Adrenal gland (tissue), 12 donors: ENCODE results near the gene STRADB. TPM values are rescaled to one million over a fixed set of nuclear protein-coding genes. Genes with fewer than 3 reads are reported as not detected.

Source experiments
- DNase-seq, 7 donors: peaks; one replicate each; pipeline ENCODE4 v3.0.0-alpha.2; 2019 to 2020
- H3K27ac ChIP-seq, 5 donors: fragments of 200-600 bp; sonication (generic) in 4 of 5; 1 replicate in 3 of 5; 2 replicates in 2 of 5; pipeline versions ENCODE4 v1.5.1 to v1.8.0; 2016 to 2020; ENCODE audit warnings: mild to moderate bottlenecking in 1 of 5
- H3K27me3 ChIP-seq: fragments of 200-600 bp; 2 replicates; pipeline ENCODE4 v1.8.0; 2021
- H3K36me3 ChIP-seq, 2 donors: fragments of 200-600 bp; replicated peaks in 1 of 2; 1 replicate in 1 of 2; 2 replicates in 1 of 2; pipeline versions ENCODE4 v1.5.1 to v1.8.0; 2018 to 2022
- H3K4me1 ChIP-seq, 2 donors: fragments of 200-600 bp; replicated peaks in 1 of 2; 1 replicate in 1 of 2; 2 replicates in 1 of 2; pipeline versions ENCODE4 v1.5.1 to v1.8.0; 2018 to 2021
- H3K4me3 ChIP-seq, 4 donors: fragments of 200-600 bp; sonication (generic) in 3 of 4; one replicate each; pipeline ENCODE4 v1.5.1; 2016 to 2018
- H3K9me3 ChIP-seq, 3 donors: fragments of 200-600 bp; sonication (generic) in 1 of 3; replicated peaks in 1 of 3; 1 replicate in 2 of 3; 2 replicates in 1 of 3; pipeline versions ENCODE4 v1.5.1 to v1.8.0; 2016 to 2021
- CTCF ChIP-seq, 6 experiments: fragments of 450-650 bp in 4 of 6; fragments of 200-600 bp in 2 of 6; sonication (generic) in 1 of 6; IDR thresholded peaks; 1 replicate in 5 of 6; 2 replicates in 1 of 6; pipeline versions ENCODE4 v1.5.1 to v1.8.0; 2016 to 2021; ENCODE audit warnings: antibody characterized with exemption in 6 of 6, mild to moderate bottlenecking in 2 of 6, moderate library complexity in 1 of 6
- POLR2A ChIP-seq, 2 donors: fragments of 450-650 bp; IDR thresholded peaks; one replicate each; pipeline ENCODE4 v1.6.1; 2017; ENCODE audit warnings: antibody characterized with exemption in 2 of 2, mild to moderate bottlenecking in 2 of 2, moderate library complexity in 1 of 2
- WGBS, 4 donors: extraction: QIAGEN DNeasy Blood & Tissue Kit in 2 of 4; methylation state at CpG; one replicate each; pipeline versions ENCODE4 v1.1.5 to v1.1.7; 2013 to 2017; 5-methylcytosine and 5-hydroxymethylcytosine counted together
- intact Hi-C, 2 donors: fragments of 100-400 bp; cut with DNase I; formaldehyde crosslinking; loops; one replicate each; pipeline versions ENCODE4 v1.14.1 to v1.15.0; 2022 to 2023
- polyA plus RNA-seq, 3 donors: library from polyadenylated mRNA; stranded (reverse); fragments of 200-250 nt in 2 of 3; fragments of 350-450 nt in 1 of 3; fragmentation: Illumina TruSeq in 1 of 3; extraction: RNeasy Lipid Tissue Mini Kit (QIAGEN cat#74804) in 1 of 3; gene quantifications; one replicate each; pipeline ENCODE4 v1.2.3, GENCODE V29; 2013 to 2014
- total RNA-seq, 9 donors: library from RNA; depleted of rRNA in 4 of 9; stranded (reverse); fragments of >200 nt in 4 of 9; fragments of 120-200 nt in 1 of 9; fragmentation: NEBNext Ultra II Directional in 1 of 9; extraction: Animal tissue kit (Norgen Biotek cat#: 25700) in 1 of 9; gene quantifications; one replicate each; pipeline versions ENCODE4 v1.1.0 to v1.2.4, GENCODE V29; 2013 to 2023
- donor health status: healthy with polysubstance abuse.
- donor health status: Bipolar disorder and iron deficiency.
- donor health status: DM: yes; HTN: yes; CAD: no.
- donor health status: DM: no; HTN: no; CAD: no.
- donor health status: DM: no; HTN: no; CAD: no.
- donor health status: DM: yes; HTN: yes; CAD: no.

Gene STRADB
- total and polyA plus RNA-seq, 12 donors: 51.2 to 154 (median 95.0) TPM

- TF ChIP-seq CTCF (IDR thresholded peaks at IDR 0.05): peak in 1 of 6 experiments; percentile 1
- no peak for TF ChIP-seq POLR2A (IDR thresholded peaks at IDR 0.05)
- Histone ChIP-seq H3K4me1 (peaks cover 15 to 51% of the 10 kb centered on the region in 2 donors), H3K27ac (peak overlapping the region; percentile 54 to 90 (median 88)), H3K36me3 (peaks cover 0 to 7% of the 10 kb centered on the region in 2 donors), H3K27me3 (no peaks in the 10 kb centered on the region), H3K4me3 (peak overlapping the region; percentile 50 to 83 (median 70)), H3K9me3 (no peaks in the 10 kb centered on the region)
- 5 to 12% (median 8%) methylated on average over 26 to 49 of the region's 49 CpGs for WGBS, 4 donors
- intact Hi-C loops: no loop called here
- DNase-seq: peak in 3 of 7 donors; percentile 33 to 52 (median 49)
Measured at GRCh38 chr2:201452058-201452921, 750 bp downstream of the STRADB start.

GRCh38 chr2:201452922-201453643 is 1.5 kb downstream of the STRADB start:
- 35 to 57% (median 48%) methylated on average over 6 of the region's 6 CpGs for WGBS, 4 donors
- TF ChIP-seq POLR2A (IDR thresholded peaks at IDR 0.05): no peak
- no peak for TF ChIP-seq CTCF (IDR thresholded peaks at IDR 0.05)

GRCh38 chr2:201458381-201458780 is 6.8 kb downstream of the STRADB start:
- no peak overlapping the region for H3K27ac ChIP-seq
- no peak overlapping the region for H3K4me3 ChIP-seq
- intact Hi-C loops: no loop called here
- peaks cover 11 to 22% of the 10 kb centered on the region in 2 donors for H3K4me1 ChIP-seq
- DNase-seq: no peak
- peaks cover 0 to 50% of the 10 kb centered on the region in 2 donors for H3K36me3 ChIP-seq
- no peaks in the 10 kb centered on the region for H3K27me3 ChIP-seq
- no peak for TF ChIP-seq CTCF (IDR thresholded peaks at IDR 0.05)
- TF ChIP-seq POLR2A (IDR thresholded peaks at IDR 0.05): no peak
- H3K9me3 ChIP-seq: no peaks in the 10 kb centered on the region

More at GRCh38 chr2:201452922-201453643, 1.5 kb downstream of the STRADB start:
- no peaks in the 10 kb centered on the region for H3K27me3 ChIP-seq
- no peaks in the 10 kb centered on the region for H3K9me3 ChIP-seq
- peaks cover 15 to 47% of the 10 kb centered on the region in 2 donors for H3K4me1 ChIP-seq
- peak in 1 of 7 donors; percentile 37 for DNase-seq
- peak overlapping the region in 2 of 4 donors; percentile 73 to 83 for H3K4me3 ChIP-seq
- peak overlapping the region; percentile 54 to 90 (median 88) for H3K27ac ChIP-seq
- intact Hi-C loops: no loop called here
- H3K36me3 ChIP-seq: peaks cover 0 to 15% of the 10 kb centered on the region in 2 donors

GRCh38 chr2:201460532-201460931 is 9.0 kb downstream of the STRADB start:
- intact Hi-C loops: loop anchor here in 1 of 2 donors (10.0 kb wide), 1 partner anchor 66 kb away; no protein-coding TSS in a partner anchor
- Histone ChIP-seq H3K4me3 (no peak overlapping the region), H3K27ac (no peak overlapping the region), H3K4me1 (peaks cover 1 to 17% of the 10 kb centered on the region in 2 donors), H3K9me3 (no peaks in the 10 kb centered on the region), H3K36me3 (peaks cover 0 to 64% of the 10 kb centered on the region in 2 donors), H3K27me3 (no peaks in the 10 kb centered on the region)
- no peak for DNase-seq
- WGBS, 4 donors: 94 to 100% (median 99%) methylated on average over 1 of the region's 1 CpG
- TF ChIP-seq CTCF (IDR thresholded peaks at IDR 0.05) (no peak), POLR2A (IDR thresholded peaks at IDR 0.05) (no peak)
